ENCODE data around the gene BIRC7. TPM values are rescaled to one million over a fixed set of nuclear protein-coding genes. Genes with fewer than 3 reads are reported as not detected.
"Not testable (repeated sequence)": the region's sequence is repeated elsewhere in the genome, so short reads cannot be mapped to it uniquely, and the experiment has no call there.

The BIRC7 gene
- total RNA-seq, 1 donor from 2014 or later = 15.5 TPM

- TF ChIP-seq, protein P1, sequence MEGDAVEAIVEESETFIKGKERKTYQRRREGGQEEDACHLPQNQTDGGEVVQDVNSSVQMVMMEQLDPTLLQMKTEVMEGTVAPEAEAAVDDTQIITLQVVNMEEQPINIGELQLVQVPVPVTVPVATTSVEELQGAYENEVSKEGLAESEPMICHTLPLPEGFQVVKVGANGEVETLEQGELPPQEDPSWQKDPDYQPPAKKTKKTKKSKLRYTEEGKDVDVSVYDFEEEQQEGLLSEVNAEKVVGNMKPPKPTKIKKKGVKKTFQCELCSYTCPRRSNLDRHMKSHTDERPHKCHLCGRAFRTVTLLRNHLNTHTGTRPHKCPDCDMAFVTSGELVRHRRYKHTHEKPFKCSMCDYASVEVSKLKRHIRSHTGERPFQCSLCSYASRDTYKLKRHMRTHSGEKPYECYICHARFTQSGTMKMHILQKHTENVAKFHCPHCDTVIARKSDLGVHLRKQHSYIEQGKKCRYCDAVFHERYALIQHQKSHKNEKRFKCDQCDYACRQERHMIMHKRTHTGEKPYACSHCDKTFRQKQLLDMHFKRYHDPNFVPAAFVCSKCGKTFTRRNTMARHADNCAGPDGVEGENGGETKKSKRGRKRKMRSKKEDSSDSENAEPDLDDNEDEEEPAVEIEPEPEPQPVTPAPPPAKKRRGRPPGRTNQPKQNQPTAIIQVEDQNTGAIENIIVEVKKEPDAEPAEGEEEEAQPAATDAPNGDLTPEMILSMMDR (IDR thresholded peaks at IDR 0.05) = no peak
- Histone ChIP-seq H3K27ac (no peak overlapping the region), H3K36me3 (peaks cover 9% of the 10 kb centered on the region), H3K27me3 (peaks cover 4% of the 10 kb centered on the region), H3K4me1 (peaks cover 19% of the 10 kb centered on the region), H3K4me3 (no peak overlapping the region), H3K9me3 (no peaks in the 10 kb centered on the region)
- ATAC-seq = no peak
- intact Hi-C loops (cut with DNase I) = no loop called here
- peak; percentile 59 for DNase-seq
Measured at GRCh38 chr20:63218701-63219446, 16.8 kb upstream of the BIRC7 start.

DNA sequence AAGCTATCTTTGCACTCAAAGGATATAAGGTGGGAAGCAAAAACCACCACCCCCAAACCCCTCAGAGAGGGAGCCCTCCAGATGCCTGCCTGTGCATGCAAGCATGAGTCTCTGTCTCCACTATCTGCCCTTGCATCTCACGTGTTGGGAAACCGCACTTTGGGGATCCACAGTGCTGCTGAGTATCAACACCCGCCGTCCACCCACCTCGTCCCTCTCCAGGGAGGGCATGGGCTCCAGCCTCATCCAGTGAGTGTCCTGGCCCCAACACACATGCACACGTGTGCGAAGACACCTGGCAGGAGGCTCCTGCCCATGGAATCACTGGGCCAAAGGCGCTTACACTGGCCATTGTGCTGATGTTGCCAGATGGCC, 16.3 kb upstream of the BIRC7 start:
- Histone ChIP-seq H3K27me3 (peaks cover 4% of the 10 kb centered on the region), H3K4me1 (peaks cover 13% of the 10 kb centered on the region), H3K4me3 (no peak overlapping the region), H3K9me3 (no peaks in the 10 kb centered on the region), H3K27ac (no peak overlapping the region), H3K36me3 (peaks cover 4% of the 10 kb centered on the region)
- DNase-seq (no peak), ATAC-seq (no peak)
- TF ChIP-seq, protein P1 (IDR thresholded peaks at IDR 0.05) = no peak
- intact Hi-C loops (cut with DNase I) = no loop called here

DNA sequence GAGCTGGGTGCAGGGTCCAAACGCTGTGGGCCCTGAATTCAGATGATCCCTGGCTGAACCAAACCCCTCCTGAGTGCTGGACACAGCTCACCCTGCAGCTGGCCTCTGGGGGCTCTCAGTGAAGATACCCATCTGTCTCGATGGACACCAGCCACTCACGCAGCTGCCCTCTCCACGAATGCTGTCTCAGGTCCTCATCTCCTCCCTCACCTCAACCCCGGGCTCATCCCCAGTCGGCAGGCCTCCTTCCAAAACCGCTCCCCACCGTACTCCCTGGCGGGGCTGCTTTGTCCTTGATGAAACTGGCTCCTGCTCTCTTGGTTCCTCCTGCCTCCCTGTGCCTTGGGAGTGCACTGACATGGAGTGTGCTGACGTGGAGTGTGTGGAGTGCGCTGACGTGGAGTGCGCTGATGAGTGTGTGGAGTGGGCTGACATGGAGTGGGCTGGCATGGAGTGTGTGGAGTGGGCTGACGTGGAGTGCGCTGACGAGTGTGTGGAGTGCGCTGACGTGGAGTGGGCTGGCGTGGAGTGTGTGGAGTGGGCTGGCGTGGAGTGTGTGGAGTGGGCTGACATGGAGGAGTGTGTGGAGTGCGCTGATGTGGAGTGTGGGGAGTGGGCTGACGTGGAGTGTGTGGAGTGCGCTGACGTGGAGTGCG, 15.7 kb upstream of the BIRC7 start:
- ATAC-seq (no peak), DNase-seq (no peak)
- intact Hi-C loops (cut with DNase I) = no loop called here
- Histone ChIP-seq H3K27ac (no peak overlapping the region), H3K4me3 (no peak overlapping the region), H3K4me1 (peaks cover 8% of the 10 kb centered on the region), H3K36me3 (no peaks in the 10 kb centered on the region), H3K27me3 (peaks cover 7% of the 10 kb centered on the region), H3K9me3 (no peaks in the 10 kb centered on the region)
- TF ChIP-seq, protein P1 (IDR thresholded peaks at IDR 0.05) = no peak

DNA sequence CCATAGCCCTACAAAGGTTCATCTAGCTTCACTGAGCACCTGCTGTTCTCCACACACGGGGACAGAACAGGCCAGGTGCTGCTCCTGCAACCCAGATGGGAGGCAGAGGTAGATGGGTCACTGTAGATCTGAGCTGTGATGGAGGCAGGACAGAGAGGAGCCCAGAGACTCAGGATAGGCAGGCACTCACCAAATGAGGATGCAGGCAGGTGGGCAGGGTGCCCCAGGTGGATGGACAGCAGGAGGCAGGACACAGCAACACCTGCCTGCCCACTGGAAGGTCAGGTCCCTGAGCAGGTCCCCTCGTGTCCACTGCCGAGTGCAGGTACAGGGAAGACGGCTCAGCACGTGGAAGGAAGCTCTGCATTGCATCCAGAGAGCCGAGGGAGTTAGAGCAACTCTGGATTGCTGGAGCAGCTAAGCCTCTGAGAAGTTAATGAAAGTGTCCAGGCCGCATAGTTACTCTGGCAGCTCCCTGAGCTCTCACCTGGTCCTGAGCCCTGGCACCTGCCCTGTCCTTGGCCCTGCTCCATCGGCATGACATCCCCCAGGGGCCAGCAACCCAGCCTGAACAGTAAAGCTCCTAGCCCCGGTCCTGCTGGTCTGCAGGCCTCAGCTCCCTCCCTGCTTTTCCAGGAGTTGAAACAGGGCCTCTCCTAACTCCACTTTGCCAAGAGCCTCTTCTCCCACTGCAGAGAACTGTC, 14.9 kb upstream of the BIRC7 start:
- TF ChIP-seq, protein P1 (IDR thresholded peaks at IDR 0.05) = no peak
- Histone ChIP-seq H3K4me3 (no peak overlapping the region), H3K4me1 (peaks cover 7% of the 10 kb centered on the region), H3K27ac (no peak overlapping the region), H3K27me3 (peaks cover 8% of the 10 kb centered on the region), H3K36me3 (no peaks in the 10 kb centered on the region), H3K9me3 (no peaks in the 10 kb centered on the region)
- intact Hi-C loops (cut with DNase I) = no loop called here
- DNase-seq (no peak), ATAC-seq (no peak)

DNA sequence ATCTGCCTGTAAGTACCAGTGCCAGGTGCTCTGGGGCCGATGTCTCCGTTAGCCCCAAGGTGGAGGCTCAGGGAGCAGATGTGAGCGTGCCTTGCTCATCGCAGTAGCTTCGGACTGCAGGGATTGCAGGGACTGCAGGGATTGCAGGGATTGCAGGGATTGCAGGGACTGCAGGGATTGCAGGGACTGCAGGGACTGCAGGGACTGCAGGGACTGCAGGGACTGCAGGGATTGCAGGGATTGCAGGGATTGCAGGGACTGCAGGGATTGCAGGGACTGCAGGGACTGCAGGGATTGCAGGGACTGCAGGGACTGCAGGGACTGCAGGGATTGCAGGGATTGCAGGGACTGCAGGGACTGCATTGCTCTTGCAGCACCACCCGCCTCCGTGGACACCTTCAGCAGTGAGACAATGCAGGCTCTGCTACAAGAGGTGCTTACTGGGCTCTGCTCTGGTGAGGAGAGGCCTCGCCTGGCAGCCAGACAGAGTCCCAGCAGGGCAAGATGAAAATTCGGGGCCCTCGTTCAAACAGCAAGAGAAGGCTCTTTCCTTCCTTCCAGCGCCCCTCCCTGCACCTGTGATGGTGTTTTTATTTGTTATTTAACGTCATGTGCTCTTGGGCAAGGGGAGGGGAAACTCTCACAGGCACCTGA, 14.2 kb upstream of the BIRC7 start:
- H3K4me1 ChIP-seq; intact Hi-C loops (cut with DNase I); H3K36me3 ChIP-seq; H3K9me3 ChIP-seq; DNase-seq; H3K4me3 ChIP-seq; H3K27ac ChIP-seq; H3K27me3 ChIP-seq; ATAC-seq: not testable (repeated sequence)
